Brain microvascular endothelial cell (primary cell): ENCODE results near the gene MXI1.

Experiments used
- DNase-seq: peaks from one replicate; pipeline ENCODE4 v3.0.0-alpha.2; 2020
- H3K27ac ChIP-seq: fragments of 250-450 bp; sonication (Bioruptor Pico); 2 replicates; pipeline ENCODE4 v1.5.1; 2020; ENCODE audit warnings: mild to moderate bottlenecking, moderate library complexity
- H3K27me3 ChIP-seq: fragments of 250-450 bp; sonication (Bioruptor Pico); replicated peaks from 2 replicates; pipeline ENCODE4 v1.5.1; 2020; ENCODE audit warnings: mild to moderate bottlenecking
- H3K36me3 ChIP-seq: fragments of 250-450 bp; sonication (Bioruptor Pico); replicated peaks from 2 replicates; pipeline ENCODE4 v1.5.1; 2020; ENCODE audit warnings: mild to moderate bottlenecking
- H3K4me3 ChIP-seq: 2 replicates; pipeline ENCODE4 v1.5.1; 2011; ENCODE audit warnings: low read depth, mild to moderate bottlenecking, control low read depth, low read length, moderate library complexity
- in situ Hi-C: cut with HindIII; loops from 2 replicates; pipeline ENCODE4 v1.10.0; 2017; ENCODE audit warnings: low sequenced_read_pairs, low pct_ligation_motif_present
- TF ChIP-seq, protein P1 (sequence below): IDR thresholded peaks from 2 replicates; pipeline ENCODE4 v1.5.1; 2011; ENCODE audit warnings: low read depth, mild to moderate bottlenecking, moderate library complexity, low read length, control low read depth, inconsistent platforms; ENCODE audit errors: missing control alignments

The MXI1 gene

DNA sequence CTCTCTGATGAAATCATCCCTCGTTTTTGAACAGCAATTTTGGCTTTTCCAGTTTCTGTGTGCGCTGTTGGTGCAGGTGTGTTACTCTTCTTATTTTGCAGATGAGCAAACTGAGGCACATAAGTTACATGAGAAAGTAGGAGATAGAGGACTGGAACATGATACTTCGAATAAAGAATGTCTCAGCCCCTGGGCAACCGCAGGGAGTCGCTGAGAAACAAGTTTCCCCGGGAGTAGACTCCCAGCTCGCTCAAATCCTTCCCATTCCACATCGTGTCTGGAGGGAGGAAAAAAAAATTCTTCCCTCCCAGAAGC, 18.0 kb downstream of the MXI1 start:
- Histone ChIP-seq H3K4me3 (peak overlapping the region; percentile 81), H3K36me3 (no peaks in the 10 kb centered on the region), H3K27ac (peak overlapping the region; percentile 10), H3K27me3 (no peaks in the 10 kb centered on the region)
- TF ChIP-seq, protein P1, sequence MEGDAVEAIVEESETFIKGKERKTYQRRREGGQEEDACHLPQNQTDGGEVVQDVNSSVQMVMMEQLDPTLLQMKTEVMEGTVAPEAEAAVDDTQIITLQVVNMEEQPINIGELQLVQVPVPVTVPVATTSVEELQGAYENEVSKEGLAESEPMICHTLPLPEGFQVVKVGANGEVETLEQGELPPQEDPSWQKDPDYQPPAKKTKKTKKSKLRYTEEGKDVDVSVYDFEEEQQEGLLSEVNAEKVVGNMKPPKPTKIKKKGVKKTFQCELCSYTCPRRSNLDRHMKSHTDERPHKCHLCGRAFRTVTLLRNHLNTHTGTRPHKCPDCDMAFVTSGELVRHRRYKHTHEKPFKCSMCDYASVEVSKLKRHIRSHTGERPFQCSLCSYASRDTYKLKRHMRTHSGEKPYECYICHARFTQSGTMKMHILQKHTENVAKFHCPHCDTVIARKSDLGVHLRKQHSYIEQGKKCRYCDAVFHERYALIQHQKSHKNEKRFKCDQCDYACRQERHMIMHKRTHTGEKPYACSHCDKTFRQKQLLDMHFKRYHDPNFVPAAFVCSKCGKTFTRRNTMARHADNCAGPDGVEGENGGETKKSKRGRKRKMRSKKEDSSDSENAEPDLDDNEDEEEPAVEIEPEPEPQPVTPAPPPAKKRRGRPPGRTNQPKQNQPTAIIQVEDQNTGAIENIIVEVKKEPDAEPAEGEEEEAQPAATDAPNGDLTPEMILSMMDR: no peak
- in situ Hi-C loops: no loop called here
- DNase-seq: no peak

DNA sequence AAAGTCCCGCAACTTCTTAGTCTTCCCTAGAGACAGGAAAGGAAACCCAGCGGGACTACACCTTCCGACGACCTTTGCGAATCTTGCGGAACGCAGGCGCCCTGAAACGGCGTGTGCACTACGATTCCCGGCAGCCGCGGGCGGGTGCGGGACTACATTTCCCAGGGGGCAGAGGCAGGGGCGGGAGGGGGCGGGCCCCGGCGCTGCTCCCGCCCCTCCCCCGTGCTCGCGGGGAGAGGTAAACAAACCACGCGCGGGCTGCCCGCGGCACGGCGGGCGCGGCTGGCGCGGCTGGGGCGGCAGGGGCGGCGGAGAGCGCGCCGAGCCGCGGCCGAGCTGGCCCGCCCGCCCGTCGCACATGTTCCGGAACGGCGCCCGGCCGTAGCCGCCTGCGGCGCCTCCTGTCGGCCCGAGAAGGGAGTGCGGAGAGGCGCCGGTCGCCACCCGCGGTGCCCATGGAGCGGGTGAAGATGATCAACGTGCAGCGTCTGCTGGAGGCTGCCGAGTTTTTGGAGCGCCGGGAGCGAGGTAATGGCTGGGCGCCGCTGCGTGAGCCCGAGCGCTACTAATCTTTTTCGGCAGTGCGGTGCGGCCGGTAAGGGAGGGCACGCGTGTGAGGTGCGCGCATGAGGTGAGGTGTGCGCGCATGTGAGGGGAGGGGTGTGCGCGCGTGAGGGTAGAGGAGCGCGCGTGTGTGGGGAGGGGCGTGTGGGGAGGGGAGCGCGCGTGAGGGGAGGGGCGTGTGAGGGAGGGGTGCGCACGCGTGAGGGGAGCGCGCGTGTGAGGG, 18.5 kb downstream of the MXI1 start:
- TF ChIP-seq, protein P1: peak; percentile 70
- H3K27ac ChIP-seq: peak overlapping the region; percentile 45
- H3K4me3 ChIP-seq: peak overlapping the region; percentile 81
- peak; percentile 81 for DNase-seq
- no peaks in the 10 kb centered on the region for H3K36me3 ChIP-seq
- H3K27me3 ChIP-seq: no peaks in the 10 kb centered on the region
- in situ Hi-C loops: no loop called here

DNA sequence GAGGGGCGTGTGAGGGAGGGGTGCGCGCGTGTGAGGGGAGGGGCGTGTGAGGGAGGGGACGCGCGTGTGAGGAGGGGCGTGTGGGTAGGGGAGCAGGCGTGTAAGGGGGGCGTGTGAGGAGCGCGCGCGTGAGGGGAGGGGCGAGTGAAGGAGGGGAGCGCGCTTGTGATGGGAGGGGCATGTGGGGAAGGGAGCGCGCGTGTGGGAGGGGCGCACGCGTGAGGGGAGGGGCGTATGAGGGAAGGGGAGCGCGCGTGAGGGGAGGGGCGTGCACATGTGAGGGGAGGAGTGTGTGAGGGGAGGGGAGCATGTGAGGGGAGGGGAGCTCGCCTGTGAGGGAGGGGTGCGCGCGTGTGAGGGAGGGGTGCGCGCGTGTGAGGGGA, 19.1 kb downstream of the MXI1 start:
- DNase-seq: peak; percentile 78
- Histone ChIP-seq H3K27me3 (no peaks in the 10 kb centered on the region), H3K36me3 (no peaks in the 10 kb centered on the region), H3K4me3 (peak overlapping the region; percentile 81), H3K27ac (no peak overlapping the region)
- TF ChIP-seq, protein P1: no peak
- in situ Hi-C loops: no loop called here

DNA sequence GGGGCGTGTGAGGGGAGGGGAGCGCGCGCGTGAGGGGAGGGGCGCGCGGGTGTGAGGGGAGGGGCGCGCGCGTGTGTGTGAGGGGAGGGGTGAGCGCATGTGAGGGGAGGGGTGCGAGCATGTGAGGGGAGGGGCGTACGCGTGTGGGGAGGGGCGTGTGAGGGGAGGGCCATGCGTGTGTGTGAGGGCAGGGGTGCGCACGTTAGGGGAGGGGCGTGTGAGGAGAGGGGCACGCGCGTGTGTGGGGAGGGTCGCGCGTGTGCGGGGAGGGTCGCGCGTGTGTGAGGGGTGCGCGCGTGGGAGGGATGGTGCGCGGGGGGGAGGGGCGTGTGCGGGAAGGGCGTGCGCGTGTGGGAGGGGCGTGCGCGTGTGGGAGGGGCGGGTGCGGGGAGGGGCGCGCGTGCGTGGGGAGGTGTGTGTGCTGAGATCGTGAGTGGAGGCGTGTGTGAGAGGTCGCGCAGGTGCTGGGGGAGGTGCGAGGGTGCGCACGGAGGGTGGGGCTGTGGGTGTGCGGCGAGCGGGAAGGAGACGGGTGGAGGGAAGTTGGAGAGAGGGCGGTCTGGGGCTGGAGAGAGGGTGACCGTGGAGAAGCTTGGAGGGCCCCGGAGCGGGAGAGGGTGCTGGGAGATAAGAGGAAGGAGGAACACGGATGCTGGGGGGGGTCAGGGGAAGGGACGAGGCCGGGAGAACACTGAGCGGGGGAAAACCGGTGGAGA, 19.7 kb downstream of the MXI1 start:
- in situ Hi-C loops: no loop called here
- no peak for DNase-seq
- no peaks in the 10 kb centered on the region for H3K36me3 ChIP-seq
- TF ChIP-seq, protein P1: no peak
- no peaks in the 10 kb centered on the region for H3K27me3 ChIP-seq
- H3K4me3 ChIP-seq: peak overlapping the region; percentile 81
- H3K27ac ChIP-seq: no peak overlapping the region

DNA sequence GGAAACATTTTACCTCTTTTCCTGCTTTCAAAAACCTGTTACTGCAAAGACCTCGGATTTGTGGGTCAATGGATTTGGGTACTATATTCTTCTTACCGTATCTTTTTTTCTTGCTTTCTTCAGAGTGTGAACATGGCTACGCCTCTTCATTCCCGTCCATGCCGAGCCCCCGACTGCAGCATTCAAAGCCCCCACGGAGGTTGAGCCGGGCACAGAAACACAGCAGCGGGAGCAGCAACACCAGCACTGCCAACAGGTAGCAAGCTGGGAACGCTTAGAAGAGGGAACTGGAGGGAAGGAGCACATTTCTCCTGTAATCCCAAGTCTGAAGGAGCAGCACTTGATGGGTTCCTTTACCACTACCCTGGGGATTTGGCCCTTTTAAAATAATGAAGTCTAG, 20.7 kb downstream of the MXI1 start:
- in situ Hi-C loops: no loop called here
- Histone ChIP-seq H3K4me3 (no peak overlapping the region), H3K27me3 (no peaks in the 10 kb centered on the region), H3K27ac (no peak overlapping the region), H3K36me3 (no peaks in the 10 kb centered on the region)
- DNase-seq: no peak
- TF ChIP-seq, protein P1: no peak
